ENCODE data around the gene CARNS1. TPM values are rescaled to one million over a fixed set of nuclear protein-coding genes. Genes with fewer than 3 reads are reported as not detected.

Gene CARNS1
- total and polyA plus RNA-seq, 2 of the 13 experiments (the other 11 are each of a cell fraction or from before 2014, with no cell fraction given): not detected

DNA sequence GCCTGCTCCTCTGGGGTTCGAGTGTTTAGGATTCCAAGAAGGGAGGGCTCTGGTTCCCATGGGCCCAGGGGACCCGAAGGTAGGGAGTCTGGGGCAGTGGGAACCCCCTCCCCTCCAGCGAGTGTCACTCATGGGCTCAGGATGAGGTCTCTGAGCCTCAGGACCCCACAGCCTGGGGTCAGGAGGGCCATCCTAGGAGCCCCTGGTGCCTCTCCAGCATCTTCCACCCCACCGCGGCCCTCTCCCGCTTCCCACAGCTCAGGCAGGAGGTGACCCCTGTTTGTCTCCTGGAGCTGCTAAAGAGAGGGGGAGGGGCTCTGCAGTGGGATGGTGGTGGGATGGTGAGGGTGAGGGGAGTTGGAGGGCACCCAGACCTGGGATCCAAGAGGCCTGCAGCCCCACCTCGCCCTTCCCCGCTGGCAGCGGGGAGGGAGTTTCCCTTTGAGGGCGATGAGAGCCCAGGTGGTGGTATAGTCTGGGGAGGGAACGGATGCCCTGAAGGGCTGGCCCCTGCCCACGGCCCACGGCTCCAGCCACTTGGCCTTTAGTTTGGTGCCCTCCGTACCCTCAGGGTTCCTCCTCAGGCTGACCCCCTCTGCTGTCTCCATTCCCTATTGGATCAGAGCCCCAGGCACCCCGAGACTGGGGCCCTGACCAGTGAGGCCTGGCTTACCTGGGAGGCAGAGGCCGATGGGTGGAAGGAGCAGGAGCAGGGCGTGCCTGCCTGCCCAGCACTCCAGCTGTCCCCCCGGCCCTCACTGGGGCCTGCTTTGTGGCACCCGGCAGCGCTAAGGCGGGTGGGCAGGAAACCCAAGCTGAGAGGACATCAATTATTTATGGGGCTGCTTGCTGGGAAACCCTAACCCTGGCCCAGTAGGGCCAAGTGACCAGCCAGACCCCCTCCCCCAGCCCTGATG lies 38.6 kb downstream of the CARNS1 start:
- Histone ChIP-seq H4K20me1 (ENCODE audit: insufficient read depth, low read length) (no peaks in the 10 kb centered on the region), H3K9ac (ENCODE audit: insufficient read depth, low read depth, low read length) (no peak overlapping the region), H2AFZ (ENCODE audit: low read length) (no peak overlapping the region), H3K27me3 (ENCODE audit: control insufficient read depth in 1 of 2, insufficient read depth in 2 of 2, low read length in 2 of 2) (peaks cover 17 to 84% of the 10 kb centered on the region in 2 experiments; a peak in 4 of 5 replicates), H3K79me2 (ENCODE audit: insufficient read depth, low read length) (no peaks in the 10 kb centered on the region), H3K9me3 (ENCODE audit: low read length) (no peaks in the 10 kb centered on the region), H3K36me3 (replicated peaks in 1 of 2; ENCODE audit: control insufficient read depth in 1 of 2, insufficient read depth in 2 of 2, low read length in 2 of 2) (no peaks in the 10 kb centered on the region), H3K4me2 (ENCODE audit: low read depth, low read length) (no peak overlapping the region), H3K4me1 (ENCODE audit: insufficient read depth, low read length) (no peaks in the 10 kb centered on the region), H3K4me3 (replicated peaks in 1 of 3; ENCODE audit: insufficient read depth in 1 of 3, low read depth in 2 of 3, low read length in 3 of 3) (no peak overlapping the region), H3K27ac (ENCODE audit: extremely low read length, insufficient read depth, low read length) (no peak overlapping the region)
- intact Hi-C loops (cut with micrococcal nuclease; ENCODE audit: unreplicated experiment): no loop called here
- CTCF ChIA-PET (ENCODE audit: low intra/inter-chr PET ratio, low total read pairs): no interaction called here
- WGBS (ENCODE audit: low lambda C conversion rate): 20% methylated on average over 1 of the region's 21 CpGs
- ATAC-seq: no peak
- in situ Hi-C loops (cut with HindIII; ENCODE audit: extremely low pct_ligation_motif_present, low pct_unique_long_range_greater_than_20kb): no loop called here
- no TSS peak for BruUV-seq (replicated peaks)
- FAIRE-seq: no peak
- DNase-seq (ENCODE audit: low spot score): no peak
- POLR2A ChIA-PET: no interaction called here
- TF ChIP-seq, protein P1, sequence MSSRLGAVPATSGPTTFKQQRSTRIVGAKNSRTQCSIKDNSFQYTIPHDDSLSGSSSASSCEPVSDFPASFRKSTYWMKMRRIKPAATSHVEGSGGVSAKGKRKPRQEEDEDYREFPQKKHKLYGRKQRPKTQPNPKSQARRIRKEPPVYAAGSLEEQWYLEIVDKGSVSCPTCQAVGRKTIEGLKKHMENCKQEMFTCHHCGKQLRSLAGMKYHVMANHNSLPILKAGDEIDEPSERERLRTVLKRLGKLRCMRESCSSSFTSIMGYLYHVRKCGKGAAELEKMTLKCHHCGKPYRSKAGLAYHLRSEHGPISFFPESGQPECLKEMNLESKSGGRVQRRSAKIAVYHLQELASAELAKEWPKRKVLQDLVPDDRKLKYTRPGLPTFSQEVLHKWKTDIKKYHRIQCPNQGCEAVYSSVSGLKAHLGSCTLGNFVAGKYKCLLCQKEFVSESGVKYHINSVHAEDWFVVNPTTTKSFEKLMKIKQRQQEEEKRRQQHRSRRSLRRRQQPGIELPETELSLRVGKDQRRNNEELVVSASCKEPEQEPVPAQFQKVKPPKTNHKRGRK (CRISPR knock-in tag; IDR thresholded peaks at IDR 0.05): no peak
- TF ChIP-seq, protein P2, sequence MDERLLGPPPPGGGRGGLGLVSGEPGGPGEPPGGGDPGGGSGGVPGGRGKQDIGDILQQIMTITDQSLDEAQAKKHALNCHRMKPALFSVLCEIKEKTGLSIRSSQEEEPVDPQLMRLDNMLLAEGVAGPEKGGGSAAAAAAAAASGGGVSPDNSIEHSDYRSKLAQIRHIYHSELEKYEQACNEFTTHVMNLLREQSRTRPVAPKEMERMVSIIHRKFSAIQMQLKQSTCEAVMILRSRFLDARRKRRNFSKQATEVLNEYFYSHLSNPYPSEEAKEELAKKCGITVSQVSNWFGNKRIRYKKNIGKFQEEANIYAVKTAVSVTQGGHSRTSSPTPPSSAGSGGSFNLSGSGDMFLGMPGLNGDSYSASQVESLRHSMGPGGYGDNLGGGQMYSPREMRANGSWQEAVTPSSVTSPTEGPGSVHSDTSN (CRISPR knock-in tag; IDR thresholded peaks at IDR 0.05): no peak
- TF ChIP-seq ZNF432 (CRISPR knock-in tag; IDR thresholded peaks at IDR 0.05; ENCODE audit: borderline replicate concordance): no peak
- TF ChIP-seq, protein P3, sequence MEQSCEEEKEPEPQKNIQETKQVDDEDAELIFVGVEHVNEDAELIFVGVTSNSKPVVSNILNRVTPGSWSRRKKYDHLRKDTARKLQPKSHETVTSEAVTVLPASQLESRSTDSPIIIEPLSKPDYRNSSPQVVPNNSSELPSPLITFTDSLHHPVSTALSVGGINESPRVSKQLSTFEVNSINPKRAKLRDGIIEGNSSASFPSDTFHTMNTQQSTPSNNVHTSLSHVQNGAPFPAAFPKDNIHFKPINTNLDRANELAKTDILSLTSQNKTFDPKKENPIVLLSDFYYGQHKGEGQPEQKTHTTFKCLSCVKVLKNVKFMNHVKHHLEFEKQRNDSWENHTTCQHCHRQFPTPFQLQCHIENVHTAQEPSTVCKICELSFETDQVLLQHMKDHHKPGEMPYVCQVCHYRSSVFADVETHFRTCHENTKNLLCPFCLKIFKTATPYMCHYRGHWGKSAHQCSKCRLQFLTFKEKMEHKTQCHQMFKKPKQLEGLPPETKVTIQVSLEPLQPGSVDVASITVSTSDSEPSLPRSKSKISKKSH (CRISPR knock-in tag; IDR thresholded peaks at IDR 0.05; ENCODE audit: borderline replicate concordance): no peak
- TF ChIP-seq NPAS2 (CRISPR knock-in tag; IDR thresholded peaks at IDR 0.05; ENCODE audit: borderline replicate concordance): no peak
- no peak for TF ChIP-seq ZNF607 (CRISPR knock-in tag; IDR thresholded peaks at IDR 0.05; ENCODE audit: borderline replicate concordance)
- TF ChIP-seq ZNF569 (CRISPR knock-in tag; IDR thresholded peaks at IDR 0.05; ENCODE audit: borderline replicate concordance): no peak
- no peak for TF ChIP-seq ZSCAN20 (CRISPR knock-in tag; IDR thresholded peaks at IDR 0.05; ENCODE audit: borderline replicate concordance)
